K562 (cell line): Measurements from ENCODE around the gene EIF2S2. TPM values are rescaled to one million over a fixed set of nuclear protein-coding genes. Genes with fewer than 3 reads are reported as not detected.
A peak's percentile ranks its signal among the peaks of the same experiment; 100 is the strongest.

Source experiments
- ATF1 ChIP-seq, 2 experiments: fragments of 450-650 bp in 1 of 2; IDR thresholded peaks; 2 replicates each; pipeline ENCODE4 v1.6.1; 2016; ENCODE audit warnings: missing compliant biosample characterization in 1 of 2, missing genetic modification characterization in 1 of 2
- CGGBP1 ChIP-seq: fragments of 250-450 bp; sonication (Bioruptor Pico); IDR thresholded peaks from 2 replicates; pipeline ENCODE4 v1.9.0; 2021; ENCODE audit warnings: mild to moderate bottlenecking
- SMAD3 ChIP-seq: fragments of 450-650 bp; formaldehyde crosslinking; conservative IDR thresholded peaks from 2 replicates; pipeline ENCODE4 v1.4.0; 2020; ENCODE audit warnings: mild to moderate bottlenecking
- TAF15 ChIP-seq: fragments of 200-400 bp; formaldehyde crosslinking; IDR thresholded peaks from 2 replicates; pipeline ENCODE4 v1.6.1; 2017; ENCODE audit warnings: mild to moderate bottlenecking, low read depth, low read length, moderate library complexity
- ZBTB11 ChIP-seq, 3 experiments: fragments of 200-800 bp in 1 of 3; fragments of 250-450 bp in 1 of 3; fragments of 450-650 bp in 1 of 3; sonication (Bioruptor Pico) in 1 of 3; sonication (Bioruptor generic) in 1 of 3; formaldehyde crosslinking in 1 of 3; IDR thresholded peaks; 2 replicates each; pipeline versions ENCODE4 v1.6.1 to v1.8.0; 2016 to 2022; ENCODE audit warnings: mild to moderate bottlenecking in 2 of 3, missing genetic modification characterization in 2 of 3, missing compliant biosample characterization in 1 of 3, moderate library complexity in 1 of 3
- ZFP1 ChIP-seq: fragments of 450-650 bp; formaldehyde crosslinking; IDR thresholded peaks from 2 replicates; pipeline ENCODE4 v1.4.0; 2020; ENCODE audit warnings: mild to moderate bottlenecking, mixed read lengths
- ZNF318 ChIP-seq, 2 experiments: fragments of 450-650 bp; IDR thresholded peaks; 2 replicates each; pipeline ENCODE4 v1.6.1; 2016; ENCODE audit warnings: mild to moderate bottlenecking in 2 of 2, borderline replicate concordance in 1 of 2, low read depth in 1 of 2, moderate library complexity in 1 of 2
- ZNF511 ChIP-seq: sonication (generic); formaldehyde crosslinking; IDR thresholded peaks from 2 replicates; pipeline ENCODE4 v1.8.0; 2022; ENCODE audit warnings: mild to moderate bottlenecking, missing genetic modification reagents
- ZNF639 ChIP-seq, 2 experiments: fragments of 200-800 bp in 1 of 2; sonication (Bioruptor generic) in 1 of 2; sonication (generic) in 1 of 2; formaldehyde crosslinking in 1 of 2; IDR thresholded peaks in 1 of 2; conservative IDR thresholded peaks in 1 of 2; 2 replicates each; pipeline versions ENCODE4 v1.5.0 to v1.6.1; 2016 to 2020; ENCODE audit warnings: missing compliant biosample characterization in 1 of 2, missing genetic modification characterization in 1 of 2, missing genetic modification reagents in 1 of 2
- polyA plus RNA-seq, 8 experiments: library from polyadenylated mRNA; depleted of rRNA in 4 of 8; stranded (reverse) in 5 of 8; unstranded in 3 of 8; fragments of >200 nt; fragmentation: Nextera tagmentation in 2 of 8; fragmentation: Illumina TruSeq in 1 of 8; extraction: Ambion mirVana in 2 of 8; extraction: Trizol in 1 of 8; gene quantifications; 2 replicates each; pipeline versions ENCODE4 v1.2.1 to v1.2.3, GENCODE V29; 2011 to 2014; ENCODE audit warnings: inconsistent platforms in 1 of 8, missing spikeins in 1 of 8
- total RNA-seq, 7 experiments: library from RNA; depleted of rRNA in 6 of 7; stranded (reverse); fragments of >200 nt in 6 of 7; fragmentation: Illumina TruSeq in 2 of 7; extraction: Trizol in 2 of 7; gene quantifications; 2 replicates each; pipeline versions ENCODE4 v1.2.1 to v1.2.3, GENCODE V29; 2011 to 2021; ENCODE audit warnings: low replicate concordance in 1 of 7

EIF2S2 gene
- total and polyA plus RNA-seq, 9 of the 15 experiments (the other 6 are each of a cell fraction or from before 2014, with no cell fraction given), result 79.7 to 220 (median 154) TPM

GRCh38 chr20:34083137-34083536, 28.9 kb downstream of the EIF2S2 start (continued):
- TF ChIP-seq ZNF318 (IDR thresholded peaks at IDR 0.05; ENCODE audit: borderline replicate concordance in 1 of 2, low read depth in 1 of 2) (peak in 1 of 2 experiments; percentile 74; a peak in 1 of 4 replicates), ZFP1 (CRISPR knock-in tag) (no peak), CGGBP1 (CRISPR knock-in tag) (no peak), ZNF511 (CRISPR knock-in tag) (no peak), ATF1 (CRISPR knock-in tag; IDR thresholded peaks at IDR 0.05) (no peak), ATF1 (tag; IDR thresholded peaks at IDR 0.05) (peak; percentile 75), SMAD3 (CRISPR knock-in tag) (0 out of 2 replicates have a peak, but pooled peaks have one; percentile 43), ZNF639 (CRISPR knock-in tag; conservative IDR thresholded peaks at IDR 0.05 in 1 of 2, IDR thresholded peaks at IDR 0.05 in 1 of 2) (peak in 1 of 2 experiments; percentile 72; a peak in 1 of 4 replicates), ZBTB11 (CRISPR knock-in tag; IDR thresholded peaks at IDR 0.05) (peak in 1 of 3 experiments; percentile 54; a peak in 2 of 6 replicates), TAF15 (no peak)
